Measurements from ENCODE around the gene EGFR. TPM values are rescaled to one million over a fixed set of nuclear protein-coding genes. Genes with fewer than 3 reads are reported as not detected.

Gene EGFR
- total and polyA plus RNA-seq, 7 donors, result 3.6 to 61.5 (median 35.6) TPM

- Histone ChIP-seq H3K36me3 (no peaks in the 10 kb centered on the region), H3K4me3 (no peak overlapping the region), H3K4me1 (no peaks in the 10 kb centered on the region), H3K9me3 (no peaks in the 10 kb centered on the region), H3K27ac (no peak overlapping the region), H3K27me3 (no peaks in the 10 kb centered on the region)
- intact Hi-C loops (cut with DNase I), result no loop called here
- 82 to 95% methylated on average over 7 of the region's 7 CpGs for WGBS, 2 donors
- TF ChIP-seq CTCF (IDR thresholded peaks at IDR 0.05) (no peak), POLR2A (IDR thresholded peaks at IDR 0.05) (no peak), POLR2AphosphoS5 (IDR thresholded peaks at IDR 0.05) (no peak), EP300 (IDR thresholded peaks at IDR 0.05) (no peak)
- no peak for DNase-seq
Observed at GRCh38 chr7:55231736-55232280, 213.0 kb downstream of the EGFR start.

GRCh38 chr7:55233001-55233400, 214.2 kb downstream of the EGFR start:
- TF ChIP-seq EP300 (IDR thresholded peaks at IDR 0.05), result no peak
- TF ChIP-seq CTCF (IDR thresholded peaks at IDR 0.05), result no peak
- TF ChIP-seq POLR2AphosphoS5 (IDR thresholded peaks at IDR 0.05), result no peak
- TF ChIP-seq POLR2A (IDR thresholded peaks at IDR 0.05), result no peak
- Histone ChIP-seq H3K4me3 (no peak overlapping the region), H3K27me3 (no peaks in the 10 kb centered on the region), H3K4me1 (no peaks in the 10 kb centered on the region), H3K9me3 (no peaks in the 10 kb centered on the region), H3K27ac (no peak overlapping the region), H3K36me3 (no peaks in the 10 kb centered on the region)
- no peak for DNase-seq
- 83 to 95% methylated on average over 7 of the region's 7 CpGs for WGBS, 2 donors
- intact Hi-C loops (cut with DNase I), result no loop called here

- TF ChIP-seq EP300 (IDR thresholded peaks at IDR 0.05) (no peak), CTCF (IDR thresholded peaks at IDR 0.05) (no peak), POLR2A (IDR thresholded peaks at IDR 0.05) (no peak), POLR2AphosphoS5 (IDR thresholded peaks at IDR 0.05) (no peak)
- no peak overlapping the region for H3K27ac ChIP-seq
Observed at GRCh38 chr7:55234408-55234807, 215.6 kb downstream of the EGFR start.

GRCh38 chr7:55235115-55235514, 216.3 kb downstream of the EGFR start:
- H3K9me3 ChIP-seq, result no peaks in the 10 kb centered on the region
- TF ChIP-seq POLR2A (IDR thresholded peaks at IDR 0.05) (no peak), POLR2AphosphoS5 (IDR thresholded peaks at IDR 0.05) (no peak), EP300 (IDR thresholded peaks at IDR 0.05) (no peak), CTCF (IDR thresholded peaks at IDR 0.05) (no peak)
- intact Hi-C loops (cut with DNase I), result no loop called here
- no peaks in the 10 kb centered on the region for H3K4me1 ChIP-seq
- no peak overlapping the region for H3K4me3 ChIP-seq
- no peak overlapping the region for H3K27ac ChIP-seq
- DNase-seq, result no peak
- 93 to 94% methylated on average over 14 of the region's 14 CpGs for WGBS, 2 donors
- H3K27me3 ChIP-seq, result no peaks in the 10 kb centered on the region
- H3K36me3 ChIP-seq, result no peaks in the 10 kb centered on the region

More at GRCh38 chr7:55234408-55234807, 215.6 kb downstream of the EGFR start:
- intact Hi-C loops (cut with DNase I), result no loop called here
- Histone ChIP-seq H3K4me3 (no peak overlapping the region), H3K36me3 (no peaks in the 10 kb centered on the region), H3K4me1 (no peaks in the 10 kb centered on the region), H3K9me3 (no peaks in the 10 kb centered on the region), H3K27me3 (no peaks in the 10 kb centered on the region)
- DNase-seq, result no peak
- WGBS, 2 donors, result 90 to 94% methylated on average over 11 of the region's 11 CpGs

- TF ChIP-seq POLR2A (IDR thresholded peaks at IDR 0.05), result no peak
- no peak for TF ChIP-seq CTCF (IDR thresholded peaks at IDR 0.05)
- TF ChIP-seq POLR2AphosphoS5 (IDR thresholded peaks at IDR 0.05), result no peak
- TF ChIP-seq EP300 (IDR thresholded peaks at IDR 0.05), result no peak
- WGBS, 2 donors, result 74 to 81% methylated on average over 6 of the region's 6 CpGs
Observed at GRCh38 chr7:55235801-55236200, 217.0 kb downstream of the EGFR start.

More at GRCh38 chr7:55235801-55236200, 217.0 kb downstream of the EGFR start:
- Histone ChIP-seq H3K27me3 (no peaks in the 10 kb centered on the region), H3K4me3 (no peak overlapping the region), H3K36me3 (no peaks in the 10 kb centered on the region), H3K4me1 (no peaks in the 10 kb centered on the region), H3K9me3 (no peaks in the 10 kb centered on the region), H3K27ac (no peak overlapping the region)
- intact Hi-C loops (cut with DNase I), result no loop called here
- no peak for DNase-seq

All from sigmoid colon (tissue), 7 donors.